Lower leg skin (tissue), 4 donors: ENCODE data around the gene ZNF710. TPM values are rescaled to one million over a fixed set of nuclear protein-coding genes. Genes with fewer than 3 reads are reported as not detected.

Source experiments
- DNase-seq, 2 donors: peaks; one replicate each; pipeline ENCODE4 v3.0.0-alpha.2; 2019; ENCODE audit warnings: low spot score in 2 of 2
- H3K4me3 ChIP-seq: fragments of 200-600 bp; sonication (generic); 2 replicates; pipeline ENCODE4 v1.5.1; 2017; ENCODE audit warnings: mild to moderate bottlenecking, low read depth; ENCODE audit not compliant: poor library complexity, severe bottlenecking
- CTCF ChIP-seq, 3 donors: fragments of 450-650 bp; IDR thresholded peaks; one replicate each; pipeline ENCODE4 v1.5.1; 2016; ENCODE audit warnings: antibody characterized with exemption in 3 of 3, mild to moderate bottlenecking in 3 of 3, moderate library complexity in 2 of 3
- POLR2A ChIP-seq, 2 donors: fragments of 450-650 bp; IDR thresholded peaks; one replicate each; pipeline ENCODE4 v1.6.1; 2016 to 2017; ENCODE audit warnings: antibody characterized with exemption in 2 of 2, mild to moderate bottlenecking in 1 of 2, moderate library complexity in 1 of 2
- WGBS, 2 donors: methylation state at CpG; one replicate each; pipeline ENCODE4 v1.1.5; 2018; 5-methylcytosine and 5-hydroxymethylcytosine counted together
- intact Hi-C: fragments of 100-400 bp; cut with DNase I; formaldehyde crosslinking; loops from one replicate; pipeline ENCODE4 v1.15.0; 2023; ENCODE audit warnings: low total_unique reads
- total RNA-seq, 4 donors: library from RNA; depleted of rRNA; stranded (reverse); fragments of >200 nt; gene quantifications; one replicate each; pipeline ENCODE4 v1.1.0, GENCODE V29; 2016

ZNF710 gene
- total RNA-seq, 4 donors from 2014 or later = 27.2 to 34.3 (median 32.4) TPM

GRCh38 chr15:89978914-89979313 is 22.2 kb upstream of the ZNF710 start:
- DNase-seq = no peak
- 75 to 78% methylated on average over 7 of the region's 7 CpGs for WGBS, 2 donors
- no peak for TF ChIP-seq POLR2A (IDR thresholded peaks at IDR 0.05)
- no peak for TF ChIP-seq CTCF (IDR thresholded peaks at IDR 0.05)
- no peak overlapping the region for H3K4me3 ChIP-seq
- intact Hi-C loops = no loop called here

DNA sequence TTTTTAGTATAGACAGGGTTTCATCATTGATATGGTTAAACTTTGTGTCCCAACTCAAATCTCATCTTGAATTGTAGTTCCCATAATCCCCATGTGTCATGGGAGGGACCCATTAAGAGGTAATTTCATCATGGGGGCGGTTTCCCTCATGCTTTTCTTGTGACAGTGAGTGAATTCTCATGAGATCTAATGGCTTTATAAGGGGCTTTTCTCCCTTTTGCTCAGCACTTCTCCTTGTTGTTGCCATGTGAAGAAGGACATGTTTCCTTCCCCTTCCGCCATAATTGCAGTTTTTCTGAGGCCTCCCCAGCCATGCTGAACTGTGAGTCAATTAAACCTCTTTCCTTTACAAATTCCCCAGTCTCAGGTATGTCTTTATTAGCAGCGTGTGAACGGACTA is 20.2 kb upstream of the ZNF710 start:
- 85 to 90% methylated on average over 4 of the region's 4 CpGs for WGBS, 2 donors
- DNase-seq = no peak
- no peak for TF ChIP-seq POLR2A (IDR thresholded peaks at IDR 0.05)
- no peak for TF ChIP-seq CTCF (IDR thresholded peaks at IDR 0.05)
- intact Hi-C loops = no loop called here
- H3K4me3 ChIP-seq = no peak overlapping the region

GRCh38 chr15:89982315-89983055 is 18.6 kb upstream of the ZNF710 start:
- H3K4me3 ChIP-seq = no peak overlapping the region
- no peak for TF ChIP-seq CTCF (IDR thresholded peaks at IDR 0.05)
- TF ChIP-seq POLR2A (IDR thresholded peaks at IDR 0.05) = no peak
- 51 to 55% methylated on average over 7 of the region's 7 CpGs for WGBS, 2 donors
- no peak for DNase-seq
- intact Hi-C loops = no loop called here

- DNase-seq = no peak
- H3K4me3 ChIP-seq = no peak overlapping the region
- no peak for TF ChIP-seq POLR2A (IDR thresholded peaks at IDR 0.05)
- no peak for TF ChIP-seq CTCF (IDR thresholded peaks at IDR 0.05)
- WGBS, 2 donors = 98% methylated on average over 2 of the region's 2 CpGs
- intact Hi-C loops = no loop called here
Observed at GRCh38 chr15:89984001-89984400, 17.1 kb upstream of the ZNF710 start.

DNA sequence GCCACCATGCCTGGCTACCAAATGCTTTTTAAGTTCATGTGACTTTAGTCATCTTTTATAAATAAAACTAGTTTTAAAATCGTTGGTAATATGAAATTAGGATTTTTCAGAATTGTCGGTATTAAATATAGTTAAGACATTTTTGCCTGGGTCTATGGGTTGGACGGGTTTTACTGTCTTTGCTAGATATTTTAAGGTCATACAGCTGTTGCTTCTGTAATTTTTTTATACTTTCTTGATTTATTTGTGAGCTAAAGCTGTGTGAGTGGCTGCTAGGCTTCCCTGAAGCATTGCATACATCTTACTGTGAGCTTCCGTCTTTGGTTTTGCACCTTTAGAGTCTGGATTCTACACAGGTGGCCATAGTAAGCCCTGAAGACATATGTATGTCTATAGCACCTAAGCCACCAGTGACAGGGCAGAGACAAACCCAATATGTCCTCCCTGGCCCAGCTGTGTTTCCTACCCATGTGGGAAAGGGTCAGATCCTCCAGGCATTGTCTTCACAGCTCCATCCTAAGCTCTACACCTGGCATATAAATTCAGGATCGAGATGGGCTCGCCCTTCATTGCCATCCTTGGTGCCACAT is 16.6 kb upstream of the ZNF710 start:
- no peak overlapping the region for H3K4me3 ChIP-seq
- 88% methylated on average over 6 of the region's 6 CpGs for WGBS, 2 donors
- DNase-seq = no peak
- TF ChIP-seq POLR2A (IDR thresholded peaks at IDR 0.05) (no peak), CTCF (IDR thresholded peaks at IDR 0.05) (no peak)
- intact Hi-C loops = no loop called here
